Middle frontal gyrus (tissue), 1 donor: ENCODE measurements around the gene PRPF38A.
"Not testable (repeated sequence)": the region's sequence is repeated elsewhere in the genome, so short reads cannot be mapped to it uniquely, and the experiment has no call there.

Experiments used
- DNase-seq: peaks from one replicate; pipeline ENCODE4 v3.0.0-alpha.2; 2015; ENCODE audit warnings: low spot score; ENCODE audit errors: extremely low spot score

PRPF38A gene

GRCh38 chr1:52404116-52404974 is at the start of gene PRPF38A, which contains the start of gene ORC1:
Gene PRPF38A, plus strand, starts transcription at chr1:52404602. Its CDS starts 148 bp downstream, at chr1:52404750.
Gene ORC1, minus strand, starts transcription at chr1:52404423. Its CDS starts 2,200 bp downstream, at chr1:52402223.
- peak; percentile 97 for DNase-seq

GRCh38 chr1:52355436-52355835 is 49.0 kb upstream of the PRPF38A start:
- DNase-seq: no peak

- no peak for DNase-seq
Observed at GRCh38 chr1:52355847-52356505, 48.4 kb upstream of the PRPF38A start.

- no peak for DNase-seq
Observed at GRCh38 chr1:52356818-52357355, 47.5 kb upstream of the PRPF38A start.

- DNase-seq: no peak
Observed at GRCh38 chr1:52357397-52357796, 47.0 kb upstream of the PRPF38A start.

GRCh38 chr1:52358851-52359497 is 45.4 kb upstream of the PRPF38A start:
- no peak for DNase-seq

GRCh38 chr1:52359676-52360594 is 44.5 kb upstream of the PRPF38A start:
- no peak for DNase-seq

- no peak for DNase-seq
Observed at GRCh38 chr1:52360595-52360968, 43.8 kb upstream of the PRPF38A start.

GRCh38 chr1:52364235-52364839 is 40.1 kb upstream of the PRPF38A start:
- DNase-seq: no peak

GRCh38 chr1:52365071-52365745 is 39.2 kb upstream of the PRPF38A start:
- DNase-seq: no peak

- DNase-seq: peak; percentile 86
Observed at GRCh38 chr1:52365746-52366516, 38.5 kb upstream of the PRPF38A start, which contains the start of gene CC2D1B. Gene CC2D1B, minus strand, starts transcription at chr1:52366205. Its CDS starts 1,585 bp downstream, at chr1:52364620.

- no peak for DNase-seq
Observed at GRCh38 chr1:52366517-52366827, 37.9 kb upstream of the PRPF38A start.

- DNase-seq: no peak
Observed at GRCh38 chr1:52367272-52367671, 37.1 kb upstream of the PRPF38A start.

GRCh38 chr1:52368383-52369172 is 35.8 kb upstream of the PRPF38A start:
- peak; percentile 23 for DNase-seq

GRCh38 chr1:52369851-52370250 is 34.6 kb upstream of the PRPF38A start:
- DNase-seq: not testable (repeated sequence)

- DNase-seq: no peak
Observed at GRCh38 chr1:52385376-52385775, 19.0 kb upstream of the PRPF38A start.

- DNase-seq: no peak
Observed at GRCh38 chr1:52386458-52386857, 17.9 kb upstream of the PRPF38A start.

- DNase-seq: no peak
Observed at GRCh38 chr1:52393174-52393573, 11.2 kb upstream of the PRPF38A start.
